ENCODE results near the gene NHS. TPM values are rescaled to one million over a fixed set of nuclear protein-coding genes. Genes with fewer than 3 reads are reported as not detected.

The NHS gene
- total RNA-seq, 1 experiment from 2014 or later = 19.5 TPM

DNA sequence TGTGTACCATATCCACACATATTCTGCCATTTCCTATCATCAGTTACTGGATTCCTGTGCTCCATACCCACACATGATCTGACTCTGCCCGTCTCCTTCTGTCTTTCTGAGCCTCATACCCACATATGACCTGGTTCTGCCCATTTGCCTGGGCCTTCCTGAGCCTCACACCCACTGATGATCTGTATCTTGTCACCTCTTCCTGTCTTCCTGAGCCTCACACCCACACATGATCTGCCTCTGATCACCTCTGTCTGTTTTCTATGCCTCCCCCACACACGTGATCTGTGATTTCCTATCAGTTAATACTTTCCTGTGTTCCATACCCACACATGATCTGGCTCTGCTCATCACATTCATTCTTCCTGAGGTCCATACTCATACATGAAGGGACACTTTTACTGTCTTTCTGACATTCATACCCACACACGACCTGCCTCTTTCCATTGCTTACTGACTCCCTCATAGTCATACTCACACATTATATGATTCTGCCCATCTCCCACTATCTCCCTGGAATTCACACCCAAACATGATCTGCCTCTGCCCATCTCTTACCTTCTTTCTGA, 394.8 kb downstream of the NHS start:
- Mint-ChIP-seq H3K4me1 (ENCODE audit: low read depth, unreplicated experiment) (no peaks in the 10 kb centered on the region), H3K4me3 (ENCODE audit: low read depth, unreplicated experiment) (no peak overlapping the region), H3K27ac (ENCODE audit: unreplicated experiment) (no peak overlapping the region), H3K27me3 (ENCODE audit: unreplicated experiment) (no peaks in the 10 kb centered on the region), H3K9me3 (ENCODE audit: low read depth, unreplicated experiment) (no peaks in the 10 kb centered on the region), H3K36me3 (ENCODE audit: insufficient read depth, unreplicated experiment) (no peaks in the 10 kb centered on the region)
- intact Hi-C loops (cut with micrococcal nuclease; ENCODE audit: unreplicated experiment) = no loop called here
- CTCF ChIA-PET = no interaction called here
- no peak for DNase-seq
- BruUV-seq (replicated peaks) = no TSS peak
- TF ChIP-seq, protein P1, sequence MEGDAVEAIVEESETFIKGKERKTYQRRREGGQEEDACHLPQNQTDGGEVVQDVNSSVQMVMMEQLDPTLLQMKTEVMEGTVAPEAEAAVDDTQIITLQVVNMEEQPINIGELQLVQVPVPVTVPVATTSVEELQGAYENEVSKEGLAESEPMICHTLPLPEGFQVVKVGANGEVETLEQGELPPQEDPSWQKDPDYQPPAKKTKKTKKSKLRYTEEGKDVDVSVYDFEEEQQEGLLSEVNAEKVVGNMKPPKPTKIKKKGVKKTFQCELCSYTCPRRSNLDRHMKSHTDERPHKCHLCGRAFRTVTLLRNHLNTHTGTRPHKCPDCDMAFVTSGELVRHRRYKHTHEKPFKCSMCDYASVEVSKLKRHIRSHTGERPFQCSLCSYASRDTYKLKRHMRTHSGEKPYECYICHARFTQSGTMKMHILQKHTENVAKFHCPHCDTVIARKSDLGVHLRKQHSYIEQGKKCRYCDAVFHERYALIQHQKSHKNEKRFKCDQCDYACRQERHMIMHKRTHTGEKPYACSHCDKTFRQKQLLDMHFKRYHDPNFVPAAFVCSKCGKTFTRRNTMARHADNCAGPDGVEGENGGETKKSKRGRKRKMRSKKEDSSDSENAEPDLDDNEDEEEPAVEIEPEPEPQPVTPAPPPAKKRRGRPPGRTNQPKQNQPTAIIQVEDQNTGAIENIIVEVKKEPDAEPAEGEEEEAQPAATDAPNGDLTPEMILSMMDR (IDR thresholded peaks at IDR 0.05; ENCODE audit: unreplicated experiment) = no peak

DNA sequence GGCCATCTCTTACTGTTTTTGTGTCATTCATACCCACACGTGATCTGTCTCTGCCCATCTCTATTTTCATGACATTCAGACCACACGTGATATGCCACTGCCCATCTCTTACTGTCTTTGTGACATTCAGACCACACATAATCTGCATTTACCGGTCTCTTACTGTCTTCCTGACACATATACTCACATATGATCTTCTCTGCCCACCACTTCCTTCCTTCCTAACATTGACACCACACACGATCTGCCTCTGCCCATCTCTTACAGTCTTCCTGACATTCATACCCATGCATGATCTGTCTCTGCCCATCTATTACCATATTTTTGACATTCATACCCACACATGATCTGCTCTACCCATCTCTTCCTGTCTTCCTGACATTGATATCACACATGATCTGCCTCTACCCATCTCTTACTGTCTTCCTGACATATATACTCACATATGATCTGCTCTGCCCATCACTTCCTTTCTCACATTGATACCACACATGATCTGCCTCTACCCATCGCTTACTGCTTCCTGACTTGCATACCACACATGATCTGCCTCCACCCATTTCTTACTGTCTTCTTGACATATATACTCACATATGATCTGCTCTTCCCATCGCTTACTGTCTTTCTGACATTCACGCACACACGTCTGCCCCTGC, 398.3 kb downstream of the NHS start:
- TF ChIP-seq, protein P1 (IDR thresholded peaks at IDR 0.05; ENCODE audit: unreplicated experiment) = no peak
- Mint-ChIP-seq H3K27me3 (ENCODE audit: unreplicated experiment) (peaks cover 16% of the 10 kb centered on the region), H3K4me1 (ENCODE audit: low read depth, unreplicated experiment) (no peaks in the 10 kb centered on the region), H3K27ac (ENCODE audit: unreplicated experiment) (no peak overlapping the region), H3K9me3 (ENCODE audit: low read depth, unreplicated experiment) (no peaks in the 10 kb centered on the region), H3K4me3 (ENCODE audit: low read depth, unreplicated experiment) (no peak overlapping the region), H3K36me3 (ENCODE audit: insufficient read depth, unreplicated experiment) (no peaks in the 10 kb centered on the region)
- no TSS peak for BruUV-seq (replicated peaks)
- CTCF ChIA-PET = no interaction called here
- no peak for DNase-seq
- intact Hi-C loops (cut with micrococcal nuclease; ENCODE audit: unreplicated experiment) = no loop called here

DNA sequence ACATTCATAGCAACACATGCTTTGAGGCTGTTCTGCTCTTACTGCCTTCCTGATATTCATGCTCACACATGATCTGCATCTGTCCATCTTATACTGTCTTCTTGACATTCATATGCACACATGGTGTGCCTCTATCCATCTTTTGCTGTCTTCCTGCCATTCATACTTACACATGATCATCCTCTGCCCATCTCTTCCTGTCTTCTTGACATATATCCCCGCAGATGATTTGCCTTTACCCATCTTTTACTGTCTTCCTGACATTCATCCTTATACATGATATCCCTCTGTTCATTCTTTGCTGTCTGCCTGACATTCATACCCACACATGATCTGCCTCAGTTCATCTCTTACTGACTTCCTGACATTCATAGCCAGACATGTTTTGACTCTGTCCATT, 399.1 kb downstream of the NHS start:
- intact Hi-C loops (cut with micrococcal nuclease; ENCODE audit: unreplicated experiment) = no loop called here
- Mint-ChIP-seq H3K36me3 (ENCODE audit: insufficient read depth, unreplicated experiment) (no peaks in the 10 kb centered on the region), H3K4me3 (ENCODE audit: low read depth, unreplicated experiment) (no peak overlapping the region), H3K27ac (ENCODE audit: unreplicated experiment) (no peak overlapping the region), H3K9me3 (ENCODE audit: low read depth, unreplicated experiment) (no peaks in the 10 kb centered on the region), H3K27me3 (ENCODE audit: unreplicated experiment) (peaks cover 16% of the 10 kb centered on the region), H3K4me1 (ENCODE audit: low read depth, unreplicated experiment) (no peaks in the 10 kb centered on the region)
- TF ChIP-seq, protein P1 (IDR thresholded peaks at IDR 0.05; ENCODE audit: unreplicated experiment) = no peak
- no peak for DNase-seq
- CTCF ChIA-PET = no interaction called here
- BruUV-seq (replicated peaks) = no TSS peak

DNA sequence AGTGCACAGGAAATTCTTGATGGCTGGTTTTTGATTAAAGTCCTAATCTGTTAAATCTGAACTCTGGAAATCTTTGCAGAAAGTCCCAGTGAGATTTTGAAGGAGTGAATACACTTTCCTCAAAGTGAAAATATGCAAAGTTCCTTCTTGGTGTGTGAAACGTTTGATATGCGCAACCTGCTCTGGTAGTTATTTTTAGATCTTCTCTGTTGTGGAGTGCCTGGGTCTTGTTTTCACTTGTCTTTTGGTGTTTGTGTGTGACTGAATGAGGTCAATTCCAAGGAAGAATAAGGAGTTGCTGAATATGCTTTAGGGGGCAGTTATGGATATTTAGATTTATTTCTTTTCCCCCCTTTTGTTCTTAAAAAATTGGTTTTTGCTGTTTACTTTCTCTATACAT, 404.0 kb downstream of the NHS start:
- BruUV-seq (replicated peaks) = no TSS peak
- CTCF ChIA-PET = no interaction called here
- no peak for DNase-seq
- Mint-ChIP-seq H3K9me3 (ENCODE audit: low read depth, unreplicated experiment) (peaks cover 4% of the 10 kb centered on the region), H3K36me3 (ENCODE audit: insufficient read depth, unreplicated experiment) (no peaks in the 10 kb centered on the region), H3K4me1 (ENCODE audit: low read depth, unreplicated experiment) (no peaks in the 10 kb centered on the region), H3K4me3 (ENCODE audit: low read depth, unreplicated experiment) (no peak overlapping the region), H3K27ac (ENCODE audit: unreplicated experiment) (no peak overlapping the region), H3K27me3 (ENCODE audit: unreplicated experiment) (peaks cover 31% of the 10 kb centered on the region)
- intact Hi-C loops (cut with micrococcal nuclease; ENCODE audit: unreplicated experiment) = no loop called here
- TF ChIP-seq, protein P1 (IDR thresholded peaks at IDR 0.05; ENCODE audit: unreplicated experiment) = no peak

Data from Calu3 (cell line).